HG03571 (cell line): ENCODE results near the gene EPPIN.
"Not testable (repeated sequence)": the region's sequence is repeated elsewhere in the genome, so short reads cannot be mapped to it uniquely, and the experiment has no call there.

Experiments
- ATAC-seq: cut with Tn5 transposase; IDR thresholded peaks from one replicate; pipeline ENCODE4 v1.9.1; 2021; ENCODE audit not compliant: unreplicated experiment

Gene EPPIN

GRCh38 chr20:45547206-45547770 is at the start of gene EPPIN:
EPPIN (minus strand) TSS chr20:45547401; CDS start chr20:45547357, 44 bp downstream.
- no peak for ATAC-seq

GRCh38 chr20:45595235-45595634 is 48.0 kb upstream of the EPPIN start:
- no peak for ATAC-seq

- ATAC-seq, result no peak
These were observed 46.3 kb upstream of the EPPIN start for GRCh38 chr20:45593498-45593897.

- ATAC-seq, result no peak
These were observed 45.5 kb upstream of the EPPIN start for GRCh38 chr20:45592574-45593189.

- no peak for ATAC-seq
These were observed 42.5 kb upstream of the EPPIN start for GRCh38 chr20:45589725-45590124.

GRCh38 chr20:45588800-45589199 is 41.6 kb upstream of the EPPIN start:
- no peak for ATAC-seq

GRCh38 chr20:45585986-45586385 is 38.8 kb upstream of the EPPIN start:
- not testable (repeated sequence) for ATAC-seq

- not testable (repeated sequence) for ATAC-seq
These were observed 37.1 kb upstream of the EPPIN start for GRCh38 chr20:45584294-45584693.

GRCh38 chr20:45583502-45583901 is 36.3 kb upstream of the EPPIN start:
- no peak for ATAC-seq

GRCh38 chr20:45581702-45582101 is 34.5 kb upstream of the EPPIN start:
- ATAC-seq, result no peak

- no peak for ATAC-seq
These were observed 32.0 kb upstream of the EPPIN start, which contains the start of gene WFDC8 for GRCh38 chr20:45579184-45579583. WFDC8 (minus strand) TSS chr20:45579284; CDS start chr20:45579247, 37 bp downstream.

- ATAC-seq, result no peak
These were observed 31.0 kb upstream of the EPPIN start for GRCh38 chr20:45578231-45578630.

GRCh38 chr20:45576995-45577394 is 29.8 kb upstream of the EPPIN start:
- ATAC-seq, result no peak

GRCh38 chr20:45575931-45576330 is 28.7 kb upstream of the EPPIN start:
- no peak for ATAC-seq

GRCh38 chr20:45569650-45570049 is 22.4 kb upstream of the EPPIN start:
- ATAC-seq, result not testable (repeated sequence)

- ATAC-seq, result no peak
These were observed 17.6 kb upstream of the EPPIN start for GRCh38 chr20:45564760-45565276.

- no peak for ATAC-seq
These were observed 8.0 kb upstream of the EPPIN start for GRCh38 chr20:45555198-45555597.

- no peak for ATAC-seq
These were observed 5.3 kb upstream of the EPPIN start for GRCh38 chr20:45552456-45552855.

GRCh38 chr20:45550765-45551164 is 3.6 kb upstream of the EPPIN start:
- ATAC-seq, result no peak

GRCh38 chr20:45548410-45548809 is 1.2 kb upstream of the EPPIN start:
- ATAC-seq, result no peak

- ATAC-seq, result no peak
These were observed 1.3 kb downstream of the EPPIN start for GRCh38 chr20:45545754-45546453.

GRCh38 chr20:45545351-45545750 is 1.9 kb downstream of the EPPIN start:
- no peak for ATAC-seq
